Spinal cord (tissue), 10 donors: ENCODE results near the gene ACACA. TPM values are rescaled to one million over a fixed set of nuclear protein-coding genes. Genes with fewer than 3 reads are reported as not detected.
A peak's percentile ranks its signal among the peaks of the same experiment; 100 is the strongest.
"Not testable (repeated sequence)": the region's sequence is repeated elsewhere in the genome, so short reads cannot be mapped to it uniquely, and the experiment has no call there.

Experiments
- DNase-seq, 6 donors: peaks; one replicate each; pipeline versions ENCODE4 v3.0.0 to v3.0.0-alpha.2; 2013 to 2015; ENCODE audit warnings: low spot score in 6 of 6, low read depth in 4 of 6
- H3K27ac ChIP-seq: one replicate; pipeline ENCODE4 v1.5.1; 2013; ENCODE audit warnings: low read depth, low read length, control low read depth
- H3K27me3 ChIP-seq: one replicate; pipeline ENCODE4 v1.6.1; 2013; ENCODE audit warnings: low read length; ENCODE audit not compliant: control insufficient read depth, insufficient read depth
- H3K36me3 ChIP-seq: one replicate; pipeline ENCODE4 v1.6.1; 2013; ENCODE audit warnings: low read length; ENCODE audit not compliant: control insufficient read depth, insufficient read depth
- H3K4me1 ChIP-seq: one replicate; pipeline ENCODE4 v1.6.1; 2013; ENCODE audit warnings: low read length; ENCODE audit not compliant: control insufficient read depth, insufficient read depth
- H3K4me3 ChIP-seq: one replicate; pipeline ENCODE4 v1.5.1; 2013; ENCODE audit warnings: low read depth, low read length, control low read depth
- H3K9me3 ChIP-seq: one replicate; pipeline ENCODE4 v1.6.1; 2013; ENCODE audit warnings: low read length; ENCODE audit not compliant: control insufficient read depth, insufficient read depth
- WGBS: methylation state at CpG from one replicate; pipeline ENCODE4 v1.1.5; 2013; ENCODE audit warnings: missing lambda C conversion rate; ENCODE audit not compliant: insufficient coverage; 5-methylcytosine and 5-hydroxymethylcytosine counted together
- long read RNA-seq, 4 donors: transcript quantifications; one replicate each; lab custom pipeline, GENCODE V29; 2026
- polyA plus RNA-seq, 2 donors: library from polyadenylated mRNA; unstranded; fragments of 120-200 nt; gene quantifications; one replicate each; pipeline ENCODE4 v1.2.1, GENCODE V29; 2013; ENCODE audit not compliant: insufficient read length in 2 of 2
- total RNA-seq, 2 donors: library from RNA; depleted of rRNA in 1 of 2; stranded (reverse); fragments of 120-200 nt in 1 of 2; fragments of >200 nt in 1 of 2; gene quantifications; one replicate each; pipeline versions ENCODE4 v1.2.3 to v1.2.4, GENCODE V29; 2013 to 2014
- donor health status: healthy.

The ACACA gene
- 10 to 100 TPM; 62.3 to 94.4 TPM for total RNA-seq
- polyA plus RNA-seq = 10 to 100 TPM; 80.1 to 80.9 TPM
- long read RNA-seq, donor 1, partial matches to known transcripts = 0 of 2 reads
- long read RNA-seq, donor 1, other reads (novel, unspliced or antisense) = 0 of 2 reads
- long read RNA-seq, donor 2, partial matches to known transcripts = 0 of 2 reads
- long read RNA-seq, donor 2, other reads (novel, unspliced or antisense) = 0 of 2 reads
- long read RNA-seq, donor 3, partial matches to known transcripts = 0 of 3 reads
- long read RNA-seq, donor 3, other reads (novel, unspliced or antisense) = 0 of 3 reads
- long read RNA-seq, donor 4, partial matches to known transcripts = 5 of 6 reads
- long read RNA-seq, donor 4, other reads (novel, unspliced or antisense) = 0 of 6 reads

- under 1% methylated on average over 97 of the region's 98 CpGs for WGBS
- Histone ChIP-seq H3K36me3 (peaks cover 11% of the 10 kb centered on the region), H3K27ac (peak within 1 kb of the TSS; percentile 89), H3K27me3 (no peaks in the 10 kb centered on the region), H3K4me3 (peak within 1 kb of the TSS; percentile 87), H3K9me3 (no peaks in the 10 kb centered on the region), H3K4me1 (peaks cover 14% of the 10 kb centered on the region)
- DNase-seq = peak; percentile 49 to 92 (median 68)
These were observed at the start of gene ACACA, which contains the start of gene TADA2A for GRCh38 chr17:37406635-37407461. ACACA (minus strand) TSS chr17:37406836; CDS start chr17:37406299, 537 bp downstream. TADA2A (plus strand) TSS chr17:37406886; CDS start chr17:37411366, 4,480 bp downstream.

- no peaks in the 10 kb centered on the region for H3K27me3 ChIP-seq
- no peaks in the 10 kb centered on the region for H3K9me3 ChIP-seq
- H3K4me3 ChIP-seq = no peak overlapping the region
- peak in 2 of 6 donors; percentile 25 to 48 for DNase-seq
- H3K27ac ChIP-seq = no peak overlapping the region
- H3K36me3 ChIP-seq = peaks cover 13% of the 10 kb centered on the region
- no peaks in the 10 kb centered on the region for H3K4me1 ChIP-seq
- WGBS = 92% methylated on average over 6 of the region's 6 CpGs
These were observed 43.5 kb upstream of the ACACA start for GRCh38 chr17:37450112-37450511.

GRCh38 chr17:37447641-37448040, 41.0 kb upstream of the ACACA start:
- no peak overlapping the region for H3K27ac ChIP-seq
- WGBS = 100% methylated on average over 1 of the region's 1 CpG

GRCh38 chr17:37446027-37446426, 39.4 kb upstream of the ACACA start:
- DNase-seq = no peak
- no CpG with 5 or more reads among the region's 4 CpGs for WGBS
- H3K4me3 ChIP-seq = no peak overlapping the region
- H3K36me3 ChIP-seq = peaks cover 14% of the 10 kb centered on the region
- H3K9me3 ChIP-seq = no peaks in the 10 kb centered on the region
- no peak overlapping the region for H3K27ac ChIP-seq
- no peaks in the 10 kb centered on the region for H3K27me3 ChIP-seq
- no peaks in the 10 kb centered on the region for H3K4me1 ChIP-seq

More at GRCh38 chr17:37447641-37448040, 41.0 kb upstream of the ACACA start:
- Histone ChIP-seq H3K9me3 (no peaks in the 10 kb centered on the region), H3K4me1 (no peaks in the 10 kb centered on the region), H3K27me3 (no peaks in the 10 kb centered on the region), H3K4me3 (no peak overlapping the region), H3K36me3 (peaks cover 9% of the 10 kb centered on the region)
- no peak for DNase-seq

- not testable (repeated sequence) for H3K4me1 ChIP-seq, H3K27ac ChIP-seq, H3K9me3 ChIP-seq, DNase-seq, H3K4me3 ChIP-seq, H3K27me3 ChIP-seq
- H3K36me3 ChIP-seq = peaks cover 21% of the 10 kb centered on the region
- 96% methylated on average over 5 of the region's 12 CpGs for WGBS
These were observed 34.9 kb upstream of the ACACA start for GRCh38 chr17:37441369-37442014.

- no peak overlapping the region for H3K4me3 ChIP-seq
- WGBS = 100% methylated on average over 2 of the region's 2 CpGs
- H3K36me3 ChIP-seq = peaks cover 23% of the 10 kb centered on the region
- no peak overlapping the region for H3K27ac ChIP-seq
- H3K27me3 ChIP-seq = no peaks in the 10 kb centered on the region
- no peaks in the 10 kb centered on the region for H3K9me3 ChIP-seq
- no peak for DNase-seq
- H3K4me1 ChIP-seq = no peaks in the 10 kb centered on the region
These were observed 33.8 kb upstream of the ACACA start for GRCh38 chr17:37440424-37440823.

- no peaks in the 10 kb centered on the region for H3K27me3 ChIP-seq
- no peak for DNase-seq
- peaks cover 28% of the 10 kb centered on the region for H3K36me3 ChIP-seq
- no peaks in the 10 kb centered on the region for H3K9me3 ChIP-seq
- 80% methylated on average over 3 of the region's 4 CpGs for WGBS
- H3K4me1 ChIP-seq = no peaks in the 10 kb centered on the region
- no peak overlapping the region for H3K4me3 ChIP-seq
- H3K27ac ChIP-seq = no peak overlapping the region
These were observed 31.5 kb upstream of the ACACA start for GRCh38 chr17:37438141-37438540.

GRCh38 chr17:37432671-37433070, 26.0 kb upstream of the ACACA start:
- Histone ChIP-seq H3K27ac (no peak overlapping the region), H3K4me3 (no peak overlapping the region), H3K4me1 (no peaks in the 10 kb centered on the region), H3K9me3 (no peaks in the 10 kb centered on the region), H3K36me3 (peaks cover 20% of the 10 kb centered on the region), H3K27me3 (no peaks in the 10 kb centered on the region)
- no peak for DNase-seq
- WGBS = no CpG with 5 or more reads among the region's 2 CpGs

- Histone ChIP-seq H3K27me3 (no peaks in the 10 kb centered on the region), H3K9me3 (no peaks in the 10 kb centered on the region), H3K4me1 (no peaks in the 10 kb centered on the region), H3K27ac (no peak overlapping the region), H3K36me3 (peaks cover 27% of the 10 kb centered on the region), H3K4me3 (no peak overlapping the region)
- no peak for DNase-seq
- no CpG with 5 or more reads among the region's 1 CpG for WGBS
These were observed 23.5 kb upstream of the ACACA start for GRCh38 chr17:37430051-37430627.
